Colonic mucosa (tissue), 4 donors: ENCODE measurements around the gene SLTM. TPM values are rescaled to one million over a fixed set of nuclear protein-coding genes. Genes with fewer than 3 reads are reported as not detected.
A peak's percentile ranks its signal among the peaks of the same experiment; 100 is the strongest.
"Not testable (repeated sequence)": the region's sequence is repeated elsewhere in the genome, so short reads cannot be mapped to it uniquely, and the experiment has no call there.

Experiments used
- DNase-seq: peaks from one replicate; pipeline ENCODE4 v3.0.0-alpha.2; 2020
- H3K27ac ChIP-seq: fragments of 200-600 bp; one replicate; pipeline ENCODE4 v1.8.0; 2021
- H3K27me3 ChIP-seq: fragments of 200-600 bp; one replicate; pipeline ENCODE4 v1.8.0; 2021
- H3K36me3 ChIP-seq: fragments of 200-600 bp; one replicate; pipeline ENCODE4 v1.8.0; 2021
- H3K4me1 ChIP-seq: fragments of 200-600 bp; one replicate; pipeline ENCODE4 v1.8.0; 2021; ENCODE audit warnings: mild to moderate bottlenecking
- H3K4me3 ChIP-seq: fragments of 200-600 bp; one replicate; pipeline ENCODE4 v1.8.0; 2021
- H3K9ac ChIP-seq, 2 donors: one replicate each; pipeline ENCODE4 v1.7.0; 2013; ENCODE audit warnings: control low read depth in 2 of 2, low read depth in 2 of 2, low read length in 2 of 2
- H3K9me3 ChIP-seq: fragments of 200-600 bp; one replicate; pipeline ENCODE4 v1.8.0; 2021
- CTCF ChIP-seq: fragments of 200-600 bp; IDR thresholded peaks from one replicate; pipeline ENCODE4 v1.8.0; 2022; ENCODE audit warnings: antibody characterized with exemption, mild to moderate bottlenecking
- intact Hi-C: fragments of 100-400 bp; cut with DNase I; formaldehyde crosslinking; loops from one replicate; pipeline ENCODE4 v1.14.1; 2022
- total RNA-seq, 2 donors: library from RNA; stranded (reverse); fragmentation: NEBNext Ultra II Directional in 1 of 2; extraction: Animal tissue kit (Norgen Biotek cat#: 25700) in 1 of 2; gene quantifications; one replicate each; pipeline ENCODE4 v1.2.1, GENCODE V29; 2021
- donor health status: healthy.
- donor health status: DM: no; HTN: no; CAD: no.
- donor health status: DM: no; HTN: no; CAD: no.

The SLTM gene
- total RNA-seq, 2 donors from 2014 or later, result 62.6 to 78.2 TPM

GRCh38 chr15:58839485-58839884 lies 94.0 kb downstream of the SLTM start:
- intact Hi-C loops, result no loop called here
- peak; percentile 10 for TF ChIP-seq CTCF
- no peaks in the 10 kb centered on the region for H3K4me1 ChIP-seq
- H3K9me3 ChIP-seq, result no peaks in the 10 kb centered on the region
- no peak overlapping the region for H3K9ac ChIP-seq
- H3K36me3 ChIP-seq, result no peaks in the 10 kb centered on the region
- no peaks in the 10 kb centered on the region for H3K27me3 ChIP-seq
- no peak for DNase-seq
- H3K4me3 ChIP-seq, result no peak overlapping the region
- H3K27ac ChIP-seq, result no peak overlapping the region

GRCh38 chr15:58833681-58834426 lies 99.6 kb downstream of the SLTM start:
- intact Hi-C loops, H3K27me3 ChIP-seq, H3K9ac ChIP-seq, H3K36me3 ChIP-seq, DNase-seq, H3K4me1 ChIP-seq, H3K27ac ChIP-seq, H3K4me3 ChIP-seq, H3K9me3 ChIP-seq: not testable (repeated sequence)

GRCh38 chr15:58830556-58830955 lies 102.9 kb downstream of the SLTM start:
- no peak for TF ChIP-seq CTCF
- Histone ChIP-seq H3K9me3 (no peaks in the 10 kb centered on the region), H3K4me1 (no peaks in the 10 kb centered on the region), H3K27ac (no peak overlapping the region), H3K4me3 (no peak overlapping the region), H3K9ac (no peak overlapping the region), H3K27me3 (no peaks in the 10 kb centered on the region), H3K36me3 (no peaks in the 10 kb centered on the region)
- intact Hi-C loops, result no loop called here
- no peak for DNase-seq

Other genes with a start within 250 kb of the SLTM start
- gene ADAM10, start 184.0 kb downstream of the SLTM start, total RNA-seq, result 100 to 1,000 TPM; 115 to 176 TPM
- gene MINDY2, start 162.4 kb downstream of the SLTM start, total RNA-seq, result 10 to 100 TPM; 13.0 to 16.9 TPM
- 10 to 100 TPM; 21.8 to 31.4 TPM for gene RNF111, start 54.0 kb upstream of the SLTM start, total RNA-seq
- 10 to 100 TPM; 22.7 to 64.0 TPM for gene CCNB2, start 171.5 kb upstream of the SLTM start, total RNA-seq